ENCODE measurements around the gene NUP107.

The NUP107 gene

GRCh38 chr12:68739891-68740290 is 53.1 kb downstream of the NUP107 start:
- Histone ChIP-seq H3K36me3 (ENCODE audit: low read length) (peaks cover 22% of the 10 kb centered on the region), H3K9me2 (replicated peaks; ENCODE audit: insufficient read depth, low read length) (no peaks in the 10 kb centered on the region), H3K9me3 (ENCODE audit: insufficient read depth, low read length) (no peaks in the 10 kb centered on the region), H3K4me3 (ENCODE audit: insufficient read depth, low read length, poor library complexity, severe bottlenecking) (no peak overlapping the region), H2AFZ (ENCODE audit: low read depth, low read length, severe bottlenecking) (no peak overlapping the region), H3K79me2 (ENCODE audit: insufficient read depth, low read length) (no peaks in the 10 kb centered on the region), H3K27ac (ENCODE audit: low read depth, low read length) (no peak overlapping the region), H3K4me2 (ENCODE audit: low read depth, low read length, poor library complexity, severe bottlenecking) (no peak overlapping the region), H3K27me3 (ENCODE audit: low read length) (no peaks in the 10 kb centered on the region), H3K9ac (ENCODE audit: low read length) (no peak overlapping the region), H4K20me1 (ENCODE audit: low read depth, low read length) (no peaks in the 10 kb centered on the region), H3F3A (ENCODE audit: insufficient read depth) (peaks cover 31% of the 10 kb centered on the region)
- TF ChIP-seq, protein P1, sequence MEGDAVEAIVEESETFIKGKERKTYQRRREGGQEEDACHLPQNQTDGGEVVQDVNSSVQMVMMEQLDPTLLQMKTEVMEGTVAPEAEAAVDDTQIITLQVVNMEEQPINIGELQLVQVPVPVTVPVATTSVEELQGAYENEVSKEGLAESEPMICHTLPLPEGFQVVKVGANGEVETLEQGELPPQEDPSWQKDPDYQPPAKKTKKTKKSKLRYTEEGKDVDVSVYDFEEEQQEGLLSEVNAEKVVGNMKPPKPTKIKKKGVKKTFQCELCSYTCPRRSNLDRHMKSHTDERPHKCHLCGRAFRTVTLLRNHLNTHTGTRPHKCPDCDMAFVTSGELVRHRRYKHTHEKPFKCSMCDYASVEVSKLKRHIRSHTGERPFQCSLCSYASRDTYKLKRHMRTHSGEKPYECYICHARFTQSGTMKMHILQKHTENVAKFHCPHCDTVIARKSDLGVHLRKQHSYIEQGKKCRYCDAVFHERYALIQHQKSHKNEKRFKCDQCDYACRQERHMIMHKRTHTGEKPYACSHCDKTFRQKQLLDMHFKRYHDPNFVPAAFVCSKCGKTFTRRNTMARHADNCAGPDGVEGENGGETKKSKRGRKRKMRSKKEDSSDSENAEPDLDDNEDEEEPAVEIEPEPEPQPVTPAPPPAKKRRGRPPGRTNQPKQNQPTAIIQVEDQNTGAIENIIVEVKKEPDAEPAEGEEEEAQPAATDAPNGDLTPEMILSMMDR (IDR thresholded peaks at IDR 0.05; ENCODE audit: insufficient read depth, low read length, poor library complexity, severe bottlenecking) = no peak
- TF ChIP-seq EZH2phosphoT487 (conservative IDR thresholded peaks at IDR 0.05; ENCODE audit: low read length) = no peak

DNA sequence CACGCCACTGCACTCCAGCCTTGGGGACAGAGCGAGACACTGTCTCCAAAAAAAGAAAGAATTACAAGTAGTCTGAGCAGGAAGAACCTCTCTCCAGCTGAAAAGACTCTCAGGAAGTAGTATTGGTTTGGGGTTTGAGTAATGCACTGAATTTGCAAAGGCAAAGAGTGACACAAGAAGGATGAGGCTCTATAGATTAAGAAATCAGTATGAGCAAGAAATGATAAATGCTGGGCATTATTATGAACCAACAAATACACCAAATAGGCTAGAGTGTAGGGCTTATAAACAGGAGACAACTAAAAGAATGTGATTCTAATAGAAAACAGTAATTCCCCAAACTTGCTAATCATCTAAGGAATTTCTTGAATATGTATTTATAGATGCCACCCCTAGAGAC is 56.6 kb downstream of the NUP107 start:
- H2AFZ ChIP-seq (ENCODE audit: low read depth, low read length, severe bottlenecking) = no peak overlapping the region
- TF ChIP-seq, protein P1 (IDR thresholded peaks at IDR 0.05; ENCODE audit: insufficient read depth, low read length, poor library complexity, severe bottlenecking) = no peak
- TF ChIP-seq EZH2phosphoT487 (conservative IDR thresholded peaks at IDR 0.05; ENCODE audit: low read length) = no peak
- H3K9ac ChIP-seq (ENCODE audit: low read length) = no peak overlapping the region
- H3K9me3 ChIP-seq (ENCODE audit: insufficient read depth, low read length) = no peaks in the 10 kb centered on the region
- peaks cover 38% of the 10 kb centered on the region for H3F3A ChIP-seq (ENCODE audit: insufficient read depth)
- no peaks in the 10 kb centered on the region for H3K27me3 ChIP-seq (ENCODE audit: low read length)
- no peaks in the 10 kb centered on the region for H3K9me2 ChIP-seq (replicated peaks; ENCODE audit: insufficient read depth, low read length)
- H3K4me3 ChIP-seq (ENCODE audit: insufficient read depth, low read length, poor library complexity, severe bottlenecking) = no peak overlapping the region
- peaks cover 14% of the 10 kb centered on the region for H3K36me3 ChIP-seq (ENCODE audit: low read length)
- no peaks in the 10 kb centered on the region for H4K20me1 ChIP-seq (ENCODE audit: low read depth, low read length)
- H3K4me2 ChIP-seq (ENCODE audit: low read depth, low read length, poor library complexity, severe bottlenecking) = no peak overlapping the region
- H3K27ac ChIP-seq (ENCODE audit: low read depth, low read length) = no peak overlapping the region
- H3K79me2 ChIP-seq (ENCODE audit: insufficient read depth, low read length) = peaks cover 19% of the 10 kb centered on the region

- peak overlapping the region; percentile 69 for H3K27ac ChIP-seq (ENCODE audit: low read depth, low read length)
- H3K36me3 ChIP-seq (ENCODE audit: low read length) = peaks cover 14% of the 10 kb centered on the region
Observed at GRCh38 chr12:68745376-68745903, 58.7 kb downstream of the NUP107 start.

More at GRCh38 chr12:68745376-68745903, 58.7 kb downstream of the NUP107 start:
- no peaks in the 10 kb centered on the region for H3K27me3 ChIP-seq (ENCODE audit: low read length)
- peak overlapping the region; percentile 62 for H3K4me3 ChIP-seq (ENCODE audit: insufficient read depth, low read length, poor library complexity, severe bottlenecking)
- H3K9me2 ChIP-seq (replicated peaks; ENCODE audit: insufficient read depth, low read length) = no peaks in the 10 kb centered on the region
- no peaks in the 10 kb centered on the region for H4K20me1 ChIP-seq (ENCODE audit: low read depth, low read length)
- peak overlapping the region; percentile 75 for H3K9ac ChIP-seq (ENCODE audit: low read length)
- H2AFZ ChIP-seq (ENCODE audit: low read depth, low read length, severe bottlenecking) = peak overlapping the region; percentile 81
- peaks cover 38% of the 10 kb centered on the region for H3F3A ChIP-seq (ENCODE audit: insufficient read depth)
- H3K79me2 ChIP-seq (ENCODE audit: insufficient read depth, low read length) = peaks cover 19% of the 10 kb centered on the region
- TF ChIP-seq, protein P1 (IDR thresholded peaks at IDR 0.05; ENCODE audit: insufficient read depth, low read length, poor library complexity, severe bottlenecking) = no peak
- no peak for TF ChIP-seq EZH2phosphoT487 (conservative IDR thresholded peaks at IDR 0.05; ENCODE audit: low read length)
- no peaks in the 10 kb centered on the region for H3K9me3 ChIP-seq (ENCODE audit: insufficient read depth, low read length)
- peak overlapping the region; percentile 87 for H3K4me2 ChIP-seq (ENCODE audit: low read depth, low read length, poor library complexity, severe bottlenecking)
